Mononuclear cell (primary cell): ENCODE measurements around the gene IFNA17. TPM values are rescaled to one million over a fixed set of nuclear protein-coding genes. Genes with fewer than 3 reads are reported as not detected.
"Not testable (repeated sequence)": the region's sequence is repeated elsewhere in the genome, so short reads cannot be mapped to it uniquely, and the experiment has no call there.

Experiments
- H3K27me3 ChIP-seq: 2 replicates; pipeline ENCODE4 v1.6.0; 2011; ENCODE audit warnings: low read length, control low read depth; ENCODE audit not compliant: insufficient read depth
- H3K4me1 ChIP-seq: 2 replicates; pipeline ENCODE4 v1.5.1; 2011; ENCODE audit warnings: mild to moderate bottlenecking, low read length, control low read depth; ENCODE audit not compliant: insufficient read depth
- H3K4me3 ChIP-seq: 2 replicates; pipeline ENCODE4 v1.5.1; 2011; ENCODE audit warnings: mild to moderate bottlenecking, low read length, moderate library complexity
- H3K9me3 ChIP-seq: 2 replicates; pipeline ENCODE4 v1.5.1; 2011; ENCODE audit warnings: low read depth, mild to moderate bottlenecking, control low read depth, low read length
- total RNA-seq: library from RNA; depleted of rRNA; stranded (reverse); fragments of >200 nt; gene quantifications from one replicate; pipeline ENCODE4 v1.2.3, GENCODE V29; 2012

The IFNA17 gene
- total RNA-seq, 1 donor = not detected

DNA sequence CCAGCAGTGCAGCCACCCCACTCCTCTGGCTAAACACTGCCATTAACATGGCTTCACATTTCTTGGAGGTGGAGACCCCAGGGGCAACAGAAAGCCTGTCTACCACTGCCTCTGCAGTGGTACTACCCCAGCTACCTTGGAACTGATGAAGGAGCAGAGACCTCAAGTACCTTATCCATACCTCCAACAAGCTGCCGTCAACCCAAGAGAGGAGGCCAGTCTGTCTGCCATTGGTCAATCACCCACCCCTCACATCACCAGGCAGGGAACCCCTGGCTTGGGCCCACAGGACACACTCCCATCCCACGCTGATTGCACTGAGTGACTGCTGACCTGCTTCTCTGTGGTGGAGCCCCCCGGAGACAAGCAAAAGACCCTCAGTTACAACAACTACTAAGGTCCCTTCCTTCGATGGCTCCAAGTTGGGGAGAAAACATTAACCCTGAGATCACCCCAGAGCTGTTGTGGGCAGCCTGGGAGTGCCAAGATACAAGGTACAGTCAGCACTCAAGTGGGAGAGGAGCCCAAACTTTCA, 6.2 kb upstream of the IFNA17 start:
- Histone ChIP-seq H3K4me3 (no peak overlapping the region), H3K4me1 (peaks cover under 1% of the 10 kb centered on the region), H3K27me3 (no peaks in the 10 kb centered on the region), H3K9me3 (no peaks in the 10 kb centered on the region)

GRCh38 chr9:21233258-21233657, 5.2 kb upstream of the IFNA17 start:
- Histone ChIP-seq H3K9me3 (no peaks in the 10 kb centered on the region), H3K4me1 (no peaks in the 10 kb centered on the region), H3K4me3 (no peak overlapping the region), H3K27me3 (no peaks in the 10 kb centered on the region)

GRCh38 chr9:21217211-21217610, 10.8 kb downstream of the IFNA17 start, which contains the start of gene IFNA16:
TSS of gene IFNA16 (minus strand) at chr9:21217311. CDS start at chr9:21217305, 6 bp downstream.
- H3K4me3 ChIP-seq, H3K9me3 ChIP-seq, H3K4me1 ChIP-seq, H3K27me3 ChIP-seq: not testable (repeated sequence)

DNA sequence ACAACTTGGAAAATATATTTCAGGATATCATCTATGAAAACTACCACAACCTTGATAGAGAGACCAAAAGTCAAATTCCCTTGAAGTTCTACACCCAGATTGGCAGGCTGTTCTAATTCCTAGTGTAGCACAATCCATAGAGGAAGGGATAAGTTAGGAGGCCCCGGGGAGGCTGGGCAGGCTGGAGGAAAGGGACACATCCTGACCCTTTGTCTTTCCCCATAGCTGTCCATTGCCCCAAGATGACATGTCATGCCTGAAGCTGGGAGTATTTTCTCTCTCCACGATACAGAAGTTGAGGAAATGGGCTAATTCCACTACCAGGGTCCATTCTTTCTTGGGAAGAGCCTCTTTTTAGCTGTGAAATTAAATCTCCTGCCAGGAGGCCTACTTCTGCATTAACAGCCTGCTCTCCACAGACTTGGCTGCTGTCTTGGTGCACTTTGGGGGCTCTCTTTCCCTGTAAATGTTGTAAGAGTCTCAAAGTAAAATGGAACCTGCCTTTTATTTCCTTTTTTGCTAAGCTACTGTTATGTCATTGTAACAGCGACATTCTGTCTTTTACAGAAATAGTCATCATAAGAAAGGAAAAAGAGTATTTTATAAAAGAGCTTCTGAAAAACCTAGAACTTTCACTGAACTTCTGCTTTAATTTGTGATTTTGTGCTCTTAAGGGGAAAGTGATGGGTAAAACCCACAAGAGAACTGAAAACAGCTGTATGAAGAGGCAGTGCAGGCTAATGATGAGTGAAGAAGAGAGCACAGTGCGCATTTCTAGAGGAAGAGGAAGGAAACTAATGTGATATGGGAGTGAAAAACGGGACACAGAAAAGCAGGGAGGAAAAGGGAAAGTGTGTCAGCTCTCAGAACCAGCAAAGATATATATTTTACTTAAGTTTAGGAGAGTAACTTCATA, 14.4 kb downstream of the IFNA17 start:
- not testable (repeated sequence) for H3K27me3 ChIP-seq, H3K4me3 ChIP-seq, H3K9me3 ChIP-seq, H3K4me1 ChIP-seq

GRCh38 chr9:21212160-21212559, 15.9 kb downstream of the IFNA17 start:
- H3K9me3 ChIP-seq, H3K4me3 ChIP-seq, H3K4me1 ChIP-seq, H3K27me3 ChIP-seq: not testable (repeated sequence)

DNA sequence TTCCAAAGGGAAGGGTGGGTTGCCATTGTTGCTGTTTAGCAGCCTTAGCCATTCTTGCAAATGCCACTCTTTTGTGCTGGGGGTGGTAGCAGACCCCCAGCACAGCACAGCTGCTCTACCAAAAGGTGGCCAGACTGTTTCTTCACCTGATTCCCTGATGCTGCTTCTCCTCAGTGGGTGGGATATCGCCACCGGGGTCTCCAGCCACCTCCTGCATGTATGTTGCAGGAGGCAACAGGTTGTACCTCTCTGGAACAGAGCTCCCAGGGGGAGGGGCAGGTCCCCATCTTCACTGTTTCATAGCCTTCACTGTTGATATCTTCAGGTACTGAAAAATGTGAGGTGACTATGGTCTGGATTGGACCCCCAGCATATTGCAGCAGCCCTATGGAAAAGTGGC, 17.2 kb downstream of the IFNA17 start:
- not testable (repeated sequence) for H3K4me3 ChIP-seq, H3K4me1 ChIP-seq, H3K9me3 ChIP-seq, H3K27me3 ChIP-seq

DNA sequence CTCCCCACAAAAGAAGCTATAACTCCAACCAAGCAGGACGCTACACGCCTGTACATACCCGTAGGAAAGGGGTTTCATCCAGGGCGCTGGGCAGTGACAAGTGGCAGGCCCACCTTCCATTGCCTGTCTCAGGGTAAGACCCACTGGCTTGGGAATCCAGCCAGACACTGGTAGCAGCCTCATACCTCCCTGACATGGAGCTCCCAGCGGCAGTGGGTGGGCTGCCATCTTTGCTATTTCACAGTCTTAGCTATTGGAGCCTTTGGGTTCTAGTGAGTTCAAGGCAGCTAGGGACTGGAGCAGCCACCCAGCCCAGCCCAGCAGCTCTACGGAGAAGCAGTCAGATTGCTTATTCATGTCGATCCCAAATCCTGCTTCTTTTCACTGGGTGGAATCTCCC, 17.7 kb downstream of the IFNA17 start:
- H3K4me1 ChIP-seq = no peaks in the 10 kb centered on the region
- H3K4me3 ChIP-seq = no peak overlapping the region
- H3K27me3 ChIP-seq = no peaks in the 10 kb centered on the region
- no peaks in the 10 kb centered on the region for H3K9me3 ChIP-seq

DNA sequence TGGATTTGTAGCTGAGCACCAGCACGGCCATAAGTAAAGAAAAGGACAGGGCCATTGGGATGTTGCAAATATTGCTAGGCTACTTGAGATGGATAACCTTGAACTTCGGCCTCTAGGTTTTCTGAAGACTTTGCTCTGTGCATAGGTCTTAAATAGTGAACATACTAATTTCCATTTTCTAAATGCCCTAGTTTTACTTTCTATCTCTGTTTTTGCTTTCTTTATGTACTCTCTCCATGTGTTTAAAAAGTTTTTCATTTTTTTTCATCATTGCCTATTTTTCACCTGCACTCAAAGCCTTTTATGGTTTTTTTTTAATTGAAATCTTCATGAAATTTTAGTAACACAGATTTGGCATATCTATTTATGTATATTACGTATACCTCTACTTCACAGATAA, 21.0 kb downstream of the IFNA17 start, which contains the start of gene IFNA10:
TSS of gene IFNA10 (minus strand) at position 101 of the 400 bp plus-strand sequence. CDS start at position 55, 46 bp downstream.
- H3K9me3 ChIP-seq, H3K4me1 ChIP-seq, H3K4me3 ChIP-seq, H3K27me3 ChIP-seq: not testable (repeated sequence)

GRCh38 chr9:21205204-21205603, 22.8 kb downstream of the IFNA17 start:
- no peaks in the 10 kb centered on the region for H3K4me1 ChIP-seq
- no peaks in the 10 kb centered on the region for H3K9me3 ChIP-seq
- H3K4me3 ChIP-seq = no peak overlapping the region
- H3K27me3 ChIP-seq = no peaks in the 10 kb centered on the region

DNA sequence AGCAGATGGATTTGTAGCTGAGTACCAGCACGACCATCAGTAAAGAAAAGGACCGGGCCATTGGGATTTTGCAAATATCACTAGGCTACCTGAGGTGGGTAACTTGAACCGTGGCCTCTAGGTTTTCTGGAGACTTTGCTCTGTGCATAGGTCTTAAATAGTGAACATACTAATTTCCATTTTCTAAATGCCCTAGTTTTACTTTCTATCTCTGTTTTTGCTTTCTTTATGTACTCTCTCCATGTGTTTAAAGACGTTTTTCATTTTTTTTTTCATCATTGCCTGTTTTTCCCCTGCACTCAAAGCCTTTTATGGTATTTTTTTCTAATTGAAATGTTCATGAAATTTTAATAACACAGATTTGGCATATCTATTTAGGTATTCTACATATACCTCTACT, 25.9 kb downstream of the IFNA17 start, which contains the start of gene IFNA7:
TSS of gene IFNA7 (minus strand) at position 101 of the 400 bp plus-strand sequence. CDS start at position 61, 40 bp downstream.
- not testable (repeated sequence) for H3K9me3 ChIP-seq, H3K4me1 ChIP-seq, H3K4me3 ChIP-seq, H3K27me3 ChIP-seq

- H3K4me3 ChIP-seq, H3K4me1 ChIP-seq, H3K9me3 ChIP-seq, H3K27me3 ChIP-seq: not testable (repeated sequence)
These were observed 32.9 kb downstream of the IFNA17 start for GRCh38 chr9:21194867-21195776.

DNA sequence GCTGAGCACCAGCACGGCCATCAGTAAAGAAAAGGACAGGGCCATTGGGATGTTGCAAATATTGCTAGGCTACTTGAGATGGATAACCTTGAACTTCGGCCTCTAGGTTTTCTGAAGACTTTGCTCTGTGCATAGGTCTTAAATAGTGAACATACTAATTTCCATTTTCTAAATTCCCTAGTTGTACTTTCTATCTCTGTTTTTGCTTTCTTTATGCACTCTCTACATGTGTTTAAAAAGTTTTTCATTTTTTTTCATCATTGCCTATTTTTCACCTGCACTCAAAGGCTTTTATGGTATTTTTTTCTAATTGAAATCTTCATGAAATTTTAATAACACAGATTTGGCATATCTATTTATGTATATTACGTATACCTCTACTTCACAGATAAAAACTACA, 40.5 kb downstream of the IFNA17 start, which contains the start of gene IFNA4:
TSS of gene IFNA4 (minus strand) at position 101 of the 400 bp plus-strand sequence. CDS start at position 45, 56 bp downstream.
- not testable (repeated sequence) for H3K27me3 ChIP-seq, H3K4me1 ChIP-seq, H3K4me3 ChIP-seq, H3K9me3 ChIP-seq

DNA sequence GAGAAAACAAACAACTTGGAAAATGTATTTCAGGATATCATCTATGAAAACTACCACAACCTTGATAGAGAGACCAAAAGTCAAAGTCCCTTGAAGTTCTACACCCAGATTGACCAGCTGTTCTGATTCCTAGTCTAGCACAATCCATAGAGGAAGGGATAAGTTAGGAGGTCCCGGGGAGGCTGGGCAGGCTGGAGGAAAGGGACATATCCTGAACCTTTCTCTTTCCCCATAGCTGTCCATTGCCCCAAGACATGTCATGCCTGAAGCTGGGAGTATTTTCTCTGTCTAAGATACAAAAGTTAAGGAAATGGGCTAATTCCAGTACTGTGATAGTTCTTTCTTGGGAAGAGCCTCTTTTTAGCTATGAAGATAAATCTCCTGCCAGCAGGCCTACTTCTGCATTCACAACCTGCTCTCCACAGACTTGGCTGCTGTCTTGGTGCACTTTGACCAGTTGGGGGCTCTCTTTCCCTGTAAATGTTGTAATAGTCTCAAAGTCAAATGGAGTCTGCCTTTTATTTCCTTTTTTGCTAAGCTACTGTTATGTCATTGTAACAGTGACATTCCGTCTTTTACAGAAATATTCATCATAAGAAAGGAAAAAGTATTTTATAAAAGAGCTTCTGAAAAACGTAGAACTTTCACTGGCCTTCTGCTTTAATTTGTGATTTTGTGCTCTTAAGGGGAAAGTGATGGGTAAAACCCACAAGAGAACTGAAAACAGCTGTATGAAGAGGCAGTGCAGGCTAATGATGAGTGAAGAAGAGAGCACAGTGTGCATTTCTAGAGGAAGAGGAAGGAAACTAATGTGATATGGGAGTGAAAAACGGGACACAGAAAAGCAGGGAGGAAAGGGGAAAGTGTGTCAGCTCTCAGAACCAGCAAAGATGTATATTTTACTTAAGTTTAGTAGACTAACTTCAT, 44.9 kb downstream of the IFNA17 start:
- H3K9me3 ChIP-seq, H3K4me1 ChIP-seq, H3K4me3 ChIP-seq, H3K27me3 ChIP-seq: not testable (repeated sequence)
